Posterior cingulate gyrus (tissue), 11 donors: ENCODE measurements around the gene KLHL5.

Source experiments
- DNase-seq, 10 donors: peaks; one replicate each; pipeline versions ENCODE4 v3.0.0 to v3.0.0-alpha.2; 2020 to 2021; ENCODE audit warnings: mixed read lengths in 3 of 10
- intact Hi-C: fragments of 100-400 bp; cut with DNase I; formaldehyde crosslinking; loops from one replicate; pipeline ENCODE4 v1.15.1; 2023

The KLHL5 gene

DNA sequence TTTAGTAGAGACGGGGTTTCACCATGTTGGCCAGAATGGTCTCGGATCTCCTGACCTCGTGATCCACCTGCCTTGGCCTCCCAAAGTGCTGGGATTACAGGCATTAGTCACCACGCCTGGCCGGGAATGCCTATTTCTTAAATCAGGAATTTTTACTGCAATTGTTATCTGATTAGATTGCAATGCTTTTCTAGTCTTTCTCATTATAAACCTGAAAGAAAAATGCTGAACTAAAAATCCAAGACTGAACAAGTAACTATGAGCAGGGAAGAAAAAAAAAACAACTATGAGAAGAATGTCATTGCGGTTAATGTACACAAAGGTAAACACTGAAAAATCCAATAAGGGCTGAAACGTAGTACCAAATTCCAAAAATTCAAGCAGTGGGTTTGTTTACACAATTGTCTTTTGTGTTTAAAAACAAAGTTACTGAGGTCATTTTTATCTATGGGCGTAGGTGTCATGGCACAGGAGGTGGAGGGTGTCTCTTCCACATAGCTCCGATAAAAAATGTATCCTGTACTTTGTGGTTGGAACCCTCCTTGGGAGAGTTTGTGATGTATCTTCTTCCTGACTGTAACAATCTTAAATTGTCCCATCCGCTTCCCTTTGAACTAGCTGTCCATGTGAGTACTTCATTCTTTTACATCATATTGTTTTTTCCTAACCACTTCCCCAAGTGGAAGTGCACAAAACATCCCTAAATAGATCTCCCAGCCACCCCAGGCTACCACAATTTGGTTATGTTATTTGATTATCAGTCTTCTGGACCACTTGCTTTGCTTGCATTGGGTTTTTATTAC lies 18.8 kb upstream of the KLHL5 start:
- intact Hi-C loops = loop anchor here (5.0 to 10.0 kb wide), 2 partner anchors 94 to 118 kb away; no protein-coding TSS in a partner anchor

DNA sequence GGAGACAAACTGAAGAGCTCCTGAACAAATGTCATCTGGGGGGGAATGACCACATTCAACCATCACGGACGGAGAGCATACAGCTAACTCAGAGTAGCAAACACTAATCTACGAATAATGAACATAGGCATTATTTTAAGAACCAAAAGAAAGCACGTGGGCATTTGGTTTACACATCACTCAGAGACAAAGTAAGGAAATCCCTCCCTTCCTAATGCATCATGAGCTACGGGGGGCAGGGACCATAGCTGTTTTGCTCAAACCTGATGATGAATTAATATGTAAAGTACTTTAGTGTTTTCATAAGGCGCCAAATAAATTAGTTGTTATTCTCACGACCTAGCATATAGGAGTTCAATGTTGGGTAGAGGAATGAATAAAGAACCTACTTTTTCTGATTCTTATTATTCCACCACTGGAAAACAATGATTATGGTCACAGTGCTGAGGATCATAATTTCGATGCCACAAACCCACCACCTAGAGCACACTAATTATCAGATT lies 18.1 kb upstream of the KLHL5 start:
- intact Hi-C loops = loop anchor here (5.0 to 10.0 kb wide), 2 partner anchors 93 to 119 kb away; no protein-coding TSS in a partner anchor
- no peak for DNase-seq

More for the DNA sequence above, 18.8 kb upstream of the KLHL5 start:
- peak in 1 of 10 donors; percentile 42 for DNase-seq

GRCh38 chr4:39044364-39044955 lies 17.6 kb upstream of the KLHL5 start:
- intact Hi-C loops = loop anchor here (5.0 to 10.0 kb wide), 2 partner anchors 93 to 120 kb away; no protein-coding TSS in a partner anchor
- peak; percentile 73 to 96 (median 82) for DNase-seq

DNA sequence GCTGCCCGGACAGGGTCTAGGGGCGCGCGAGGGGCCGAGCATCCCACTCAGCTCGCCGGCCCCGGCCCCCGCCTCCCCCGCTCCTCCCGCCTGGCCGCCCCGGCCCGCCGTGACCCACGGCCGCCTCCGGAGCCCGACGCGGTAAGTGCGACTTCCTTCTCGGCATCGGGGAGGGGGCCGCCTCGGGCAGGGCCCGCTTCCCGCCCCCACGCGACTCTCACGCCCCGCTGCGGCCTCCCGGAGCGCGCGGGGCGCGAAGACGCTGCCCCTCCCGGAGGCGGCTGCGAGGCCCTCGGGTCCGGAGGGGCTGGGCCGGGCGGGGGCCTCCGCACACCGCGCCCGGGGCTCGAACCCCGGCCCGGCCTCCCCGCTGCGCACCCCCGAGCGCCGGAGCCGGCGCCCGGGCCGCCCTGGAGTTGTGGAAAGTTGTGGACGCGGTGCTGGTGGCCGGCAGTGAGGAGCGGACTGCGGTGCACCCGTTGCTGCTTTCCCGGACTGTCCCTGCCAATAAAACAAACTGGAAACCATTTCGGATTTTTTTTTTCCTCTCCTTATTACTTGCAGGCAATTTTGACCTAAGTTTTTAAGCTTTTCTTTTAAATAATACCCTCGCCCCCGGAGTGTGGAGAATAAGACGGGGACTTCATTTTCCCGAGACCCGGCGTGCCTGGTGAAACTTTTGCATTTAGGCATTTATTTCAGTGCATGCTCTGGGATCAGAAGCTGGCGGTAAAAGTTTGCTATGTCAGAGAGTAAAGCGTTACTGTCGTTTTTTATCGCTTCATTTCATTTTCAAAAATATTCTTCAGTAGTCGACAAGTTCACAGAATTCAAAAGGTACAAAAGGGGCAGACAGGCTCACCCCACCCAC lies 16.8 kb upstream of the KLHL5 start:
- peak in 6 of 10 donors; percentile 15 to 85 (median 40) for DNase-seq
- intact Hi-C loops = loop anchor here (5.0 to 10.0 kb wide), 2 partner anchors 92 to 120 kb away; no protein-coding TSS in a partner anchor

DNA sequence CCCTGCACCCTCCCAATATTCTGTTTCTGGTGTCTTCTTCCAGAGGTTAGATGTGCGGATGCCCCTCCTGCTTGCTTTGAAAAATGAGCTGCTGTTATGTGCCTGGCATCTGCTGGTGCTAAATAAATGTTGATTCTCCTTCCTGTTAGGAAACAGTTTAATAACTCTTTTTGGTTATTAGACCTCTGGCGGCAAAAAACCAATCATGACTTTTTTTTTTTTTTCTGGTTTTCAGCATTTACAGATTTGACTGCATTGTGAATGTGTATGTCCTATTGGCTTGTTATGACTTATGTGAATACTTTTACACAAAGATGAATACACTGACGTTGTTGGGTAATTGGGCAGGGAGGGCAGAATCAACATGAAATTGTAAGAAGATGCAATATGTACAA lies 16.2 kb upstream of the KLHL5 start:
- intact Hi-C loops = loop anchor here (10.0 kb wide), 1 partner anchor 121 kb away; no protein-coding TSS in a partner anchor
- DNase-seq = peak in 1 of 10 donors; percentile 10

- DNase-seq = peak in 2 of 10 donors; percentile 32 to 75
- intact Hi-C loops = loop anchor here (10.0 kb wide), 1 partner anchor 121 kb away; no protein-coding TSS in a partner anchor
Observed at GRCh38 chr4:39046249-39046648, 15.8 kb upstream of the KLHL5 start.

DNA sequence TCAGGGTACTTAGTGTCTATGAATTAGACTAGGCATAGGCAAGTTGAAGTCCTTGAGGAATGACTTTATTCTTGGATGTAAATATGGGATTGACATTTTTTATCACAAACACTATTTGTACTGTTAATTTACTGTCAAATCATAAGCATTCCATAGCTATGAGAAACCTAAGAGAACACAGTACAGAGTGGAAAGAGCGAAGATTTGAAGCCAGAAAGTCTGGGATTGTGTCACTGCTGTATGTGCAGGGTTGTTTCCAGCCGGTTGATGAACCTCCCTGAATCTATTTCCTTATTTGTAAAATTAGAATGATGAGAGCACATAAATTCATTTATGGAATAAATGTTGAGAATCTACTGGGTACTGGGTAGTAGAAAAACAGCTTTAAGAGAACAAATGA lies 14.4 kb upstream of the KLHL5 start:
- no peak for DNase-seq
- intact Hi-C loops = loop anchor here (10.0 kb wide), 1 partner anchor 123 kb away; no protein-coding TSS in a partner anchor

GRCh38 chr4:39048311-39048710 lies 13.7 kb upstream of the KLHL5 start:
- intact Hi-C loops = loop anchor here (10.0 kb wide), 1 partner anchor 124 kb away; no protein-coding TSS in a partner anchor
- DNase-seq = no peak

DNA sequence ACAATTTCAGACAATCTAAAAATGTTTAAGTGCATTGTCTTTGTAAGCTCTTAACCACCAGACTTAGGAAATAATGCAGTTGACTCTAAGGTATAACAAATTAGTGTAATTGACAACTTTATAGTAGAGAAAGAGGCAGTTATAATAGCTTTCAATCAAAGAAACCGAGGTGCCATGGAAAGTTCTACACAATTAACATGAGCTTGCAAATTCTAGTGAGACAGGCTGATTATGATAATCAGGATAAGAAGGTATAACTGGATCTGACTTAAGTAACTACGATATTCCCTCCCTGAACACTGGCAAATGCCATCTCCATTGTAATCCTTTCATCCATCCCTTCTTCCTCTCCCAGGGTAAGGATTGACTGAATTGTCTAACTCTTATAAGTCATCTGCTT lies 11.4 kb upstream of the KLHL5 start:
- intact Hi-C loops = no loop called here
- DNase-seq = no peak

DNA sequence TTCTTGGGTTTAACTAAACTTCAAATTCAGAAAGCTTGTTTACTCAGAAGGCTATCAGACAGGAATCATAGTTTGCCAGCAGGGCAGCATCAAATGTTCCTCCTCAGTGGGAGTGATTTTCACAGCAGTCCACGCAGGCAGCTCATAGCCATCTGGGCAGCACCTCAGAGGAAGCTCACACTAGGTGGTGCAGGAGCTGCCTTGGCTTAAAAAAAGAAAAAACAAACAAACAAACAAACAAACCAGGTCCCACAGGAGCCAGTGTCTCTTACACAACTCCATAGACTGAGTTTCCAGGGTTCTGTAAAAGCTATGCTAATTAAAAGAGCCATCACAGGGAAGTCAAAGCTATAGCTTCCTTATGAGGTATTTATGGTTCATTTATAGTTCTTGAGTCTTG lies 10.5 kb upstream of the KLHL5 start:
- DNase-seq = peak in 3 of 10 donors; percentile 26 to 81 (median 30)
- intact Hi-C loops = no loop called here

- no peak for DNase-seq
- intact Hi-C loops = no loop called here
Observed at GRCh38 chr4:39053983-39054382, 8.0 kb upstream of the KLHL5 start.

- no peak for DNase-seq
- intact Hi-C loops = no loop called here
Observed at GRCh38 chr4:39054497-39054896, 7.5 kb upstream of the KLHL5 start.

- DNase-seq = no peak
- intact Hi-C loops = no loop called here
Observed at GRCh38 chr4:39056023-39056422, 6.0 kb upstream of the KLHL5 start.

- intact Hi-C loops = no loop called here
- DNase-seq = no peak
Observed at GRCh38 chr4:39061457-39061856, 575 bp upstream of the KLHL5 start.

DNA sequence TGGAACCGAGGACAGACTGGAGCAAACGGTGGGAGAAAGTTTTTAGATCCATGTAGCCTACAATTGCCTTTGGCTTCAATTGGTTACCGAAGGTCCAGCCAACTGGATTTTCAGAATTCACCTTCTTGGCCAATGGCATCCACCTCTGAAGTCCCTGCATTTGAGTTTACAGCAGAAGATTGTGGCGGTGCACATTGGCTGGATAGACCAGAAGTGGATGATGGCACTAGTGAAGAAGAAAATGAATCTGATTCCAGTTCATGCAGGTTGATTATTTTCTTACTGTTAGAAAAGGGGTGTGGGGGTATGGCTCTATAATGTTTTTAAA lies 702 bp downstream of the KLHL5 start:
- intact Hi-C loops = no loop called here
- no peak for DNase-seq

- DNase-seq = no peak
- intact Hi-C loops = no loop called here
Observed at GRCh38 chr4:39063430-39063829, 1.4 kb downstream of the KLHL5 start.

- DNase-seq = no peak
Observed at GRCh38 chr4:39066371-39066770, 4.3 kb downstream of the KLHL5 start.

GRCh38 chr4:39067031-39067430 lies 5.0 kb downstream of the KLHL5 start:
- no peak for DNase-seq
- intact Hi-C loops = no loop called here

More at GRCh38 chr4:39066371-39066770, 4.3 kb downstream of the KLHL5 start:
- intact Hi-C loops = no loop called here

DNA sequence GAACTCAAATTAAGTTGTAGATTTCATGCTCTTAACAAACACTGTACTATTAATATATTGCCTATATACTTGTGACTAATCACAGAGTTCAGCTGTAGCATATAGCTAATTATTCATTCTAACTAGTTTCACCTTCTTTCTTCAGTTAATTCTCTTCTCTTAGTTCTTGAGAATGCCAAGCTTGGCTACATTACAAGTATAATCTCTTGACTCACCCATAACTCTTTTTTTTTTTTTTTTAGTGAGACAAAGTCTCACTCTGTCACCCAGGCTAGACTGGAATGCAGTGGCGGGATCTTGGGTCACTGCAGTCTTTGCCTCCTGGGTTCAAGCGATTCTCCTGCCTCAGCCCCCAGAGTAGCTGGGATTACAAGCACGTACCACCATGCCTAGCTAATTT lies 5.4 kb downstream of the KLHL5 start:
- DNase-seq = no peak
- intact Hi-C loops = no loop called here

GRCh38 chr4:39068907-39069306 lies 6.9 kb downstream of the KLHL5 start:
- DNase-seq = no peak
- intact Hi-C loops = no loop called here
